Measurements from ENCODE around the gene SPRED3.

DNA sequence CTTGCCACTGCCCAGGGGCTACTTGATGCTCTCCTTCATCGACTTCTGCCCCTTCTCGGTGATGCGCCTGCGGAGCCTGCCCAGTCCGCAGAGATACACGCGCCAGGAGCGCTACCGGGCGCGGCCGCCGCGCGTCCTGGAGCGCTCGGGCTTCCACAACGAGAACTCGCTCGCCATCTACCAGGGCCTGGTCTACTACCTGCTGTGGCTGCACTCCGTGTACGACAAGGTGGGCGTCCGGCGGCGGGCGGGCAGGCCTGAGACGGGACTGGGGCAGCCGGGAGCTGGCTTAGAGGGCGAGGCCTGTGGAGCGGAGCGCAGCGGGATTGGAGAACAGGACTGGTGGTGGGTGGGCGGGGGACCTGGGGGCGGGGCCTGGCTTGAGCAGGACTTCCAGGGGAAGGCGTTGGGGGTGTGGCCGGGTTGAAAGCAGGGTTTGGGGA, 26.8 kb upstream of the SPRED3 start:
- TF ChIP-seq, protein P1, sequence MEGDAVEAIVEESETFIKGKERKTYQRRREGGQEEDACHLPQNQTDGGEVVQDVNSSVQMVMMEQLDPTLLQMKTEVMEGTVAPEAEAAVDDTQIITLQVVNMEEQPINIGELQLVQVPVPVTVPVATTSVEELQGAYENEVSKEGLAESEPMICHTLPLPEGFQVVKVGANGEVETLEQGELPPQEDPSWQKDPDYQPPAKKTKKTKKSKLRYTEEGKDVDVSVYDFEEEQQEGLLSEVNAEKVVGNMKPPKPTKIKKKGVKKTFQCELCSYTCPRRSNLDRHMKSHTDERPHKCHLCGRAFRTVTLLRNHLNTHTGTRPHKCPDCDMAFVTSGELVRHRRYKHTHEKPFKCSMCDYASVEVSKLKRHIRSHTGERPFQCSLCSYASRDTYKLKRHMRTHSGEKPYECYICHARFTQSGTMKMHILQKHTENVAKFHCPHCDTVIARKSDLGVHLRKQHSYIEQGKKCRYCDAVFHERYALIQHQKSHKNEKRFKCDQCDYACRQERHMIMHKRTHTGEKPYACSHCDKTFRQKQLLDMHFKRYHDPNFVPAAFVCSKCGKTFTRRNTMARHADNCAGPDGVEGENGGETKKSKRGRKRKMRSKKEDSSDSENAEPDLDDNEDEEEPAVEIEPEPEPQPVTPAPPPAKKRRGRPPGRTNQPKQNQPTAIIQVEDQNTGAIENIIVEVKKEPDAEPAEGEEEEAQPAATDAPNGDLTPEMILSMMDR (IDR thresholded peaks at IDR 0.05): peak; percentile 16
- TF ChIP-seq EZH2 (IDR thresholded peaks at IDR 0.05; ENCODE audit: borderline replicate concordance, insufficient read depth, low read depth, low read length, poor library complexity, severe bottlenecking): no peak

All from B cell (primary cell).